Hepatocyte (in vitro differentiated cells): Measurements from ENCODE around the gene RUNX1. TPM values are rescaled to one million over a fixed set of nuclear protein-coding genes. Genes with fewer than 3 reads are reported as not detected.

Experiments
- DNase-seq: peaks from one replicate; pipeline ENCODE4 v3.0.0-alpha.2; 2016; ENCODE audit warnings: low spot score
- H2AFZ ChIP-seq: fragments of 200-600 bp; sonication (generic); 2 replicates; pipeline ENCODE4 v1.6.0; 2016; ENCODE audit warnings: antibody characterized with exemption, mild to moderate bottlenecking
- H3K27ac ChIP-seq: fragments of 200-600 bp; sonication (generic); 2 replicates; pipeline ENCODE4 v1.5.1; 2016; ENCODE audit warnings: mild to moderate bottlenecking
- H3K27me3 ChIP-seq: fragments of 200-600 bp; sonication (generic); 2 replicates; pipeline ENCODE4 v1.6.1; 2016
- H3K36me3 ChIP-seq: fragments of 200-600 bp; sonication (generic); replicated peaks from 2 replicates; pipeline ENCODE4 v1.5.1; 2016; ENCODE audit warnings: low read depth; ENCODE audit not compliant: insufficient read depth
- H3K4me1 ChIP-seq: fragments of 200-600 bp; sonication (generic); 2 replicates; pipeline ENCODE4 v1.5.1; 2016; ENCODE audit warnings: mild to moderate bottlenecking, moderate library complexity; ENCODE audit not compliant: insufficient read depth
- H3K4me2 ChIP-seq: fragments of 200-600 bp; sonication (generic); 2 replicates; pipeline ENCODE4 v1.6.0; 2016
- H3K4me3 ChIP-seq: fragments of 200-600 bp; sonication (generic); 2 replicates; pipeline ENCODE4 v1.5.1; 2016; ENCODE audit warnings: mild to moderate bottlenecking
- H3K79me2 ChIP-seq: fragments of 200-600 bp; sonication (generic); 2 replicates; pipeline ENCODE4 v1.6.0; 2017; ENCODE audit warnings: mild to moderate bottlenecking
- H3K9me2 ChIP-seq: fragments of 200-600 bp; sonication (generic); replicated peaks from 2 replicates; pipeline ENCODE4 v1.6.0; 2017; ENCODE audit warnings: mild to moderate bottlenecking; ENCODE audit not compliant: insufficient read depth
- H3K9me3 ChIP-seq: fragments of 200-600 bp; sonication (generic); 2 replicates; pipeline ENCODE4 v1.5.1; 2016; ENCODE audit warnings: low read depth, mild to moderate bottlenecking
- H4K20me1 ChIP-seq: fragments of 200-600 bp; sonication (generic); 2 replicates; pipeline ENCODE4 v1.6.0; 2016; ENCODE audit warnings: mild to moderate bottlenecking; ENCODE audit not compliant: insufficient read depth, poor library complexity, severe bottlenecking
- EZH2 ChIP-seq: fragments of 200-600 bp; sonication (generic); IDR thresholded peaks from 2 replicates; pipeline ENCODE4 v1.6.1; 2016; ENCODE audit warnings: antibody characterized with exemption, mild to moderate bottlenecking, borderline replicate concordance
- EZH2phosphoT487 ChIP-seq: fragments of 200-600 bp; sonication (generic); IDR thresholded peaks from one replicate; pipeline ENCODE4 v1.6.1; 2018; ENCODE audit warnings: antibody characterized with exemption, mild to moderate bottlenecking, low read depth, moderate library complexity; ENCODE audit not compliant: unreplicated experiment, severe bottlenecking
- WGBS: methylation state at CpG from one replicate; pipeline ENCODE4 v1.1.6; 2016; ENCODE audit warnings: low lambda C conversion rate; ENCODE audit errors: missing lambda C conversion rate; 5-methylcytosine and 5-hydroxymethylcytosine counted together
- polyA plus RNA-seq: library from polyadenylated mRNA; unstranded; fragments of >200 nt; fragmentation: Nextera tagmentation; extraction: Ambion mirVana; gene quantifications from 2 replicates; pipeline ENCODE4 v1.2.1, GENCODE V29; 2016
- total RNA-seq: library from RNA; depleted of rRNA; stranded (reverse); fragments of >200 nt; gene quantifications from 2 replicates; pipeline ENCODE4 v1.2.3, GENCODE V29; 2014
- TF ChIP-seq, protein P1 (sequence below): fragments of 200-600 bp; sonication (generic); IDR thresholded peaks from 2 replicates; pipeline ENCODE4 v1.5.1; 2016; ENCODE audit warnings: antibody characterized with exemption, mild to moderate bottlenecking; ENCODE audit not compliant: poor library complexity

Gene RUNX1
- total and polyA plus RNA-seq, 2 experiments from 2014 or later: 8.5 to 10.9 TPM

DNA sequence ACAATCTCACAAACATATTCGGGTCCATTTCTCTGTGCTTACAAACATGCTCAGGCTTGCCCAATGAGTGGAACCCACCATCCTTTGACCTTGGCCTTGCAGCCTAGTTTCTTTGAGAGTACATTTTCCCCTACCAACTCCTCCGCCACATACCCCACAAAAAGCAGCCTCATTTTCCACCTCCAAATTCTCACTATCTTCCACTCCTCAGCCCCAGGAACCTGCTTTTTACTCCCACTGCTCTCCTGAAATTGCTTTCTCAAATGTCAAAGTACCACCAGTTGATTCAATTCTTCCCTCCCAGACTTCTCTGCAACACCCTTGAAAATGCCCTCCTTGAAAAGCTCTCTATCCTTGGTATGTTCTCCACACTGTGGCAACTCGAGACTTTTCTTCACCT, 103.8 kb downstream of the RUNX1 start:
- no peaks in the 10 kb centered on the region for H4K20me1 ChIP-seq
- 95% methylated on average over 3 of the region's 3 CpGs for WGBS
- H3K4me3 ChIP-seq: no peak overlapping the region
- no peaks in the 10 kb centered on the region for H3K79me2 ChIP-seq
- TF ChIP-seq EZH2 (no peak), EZH2phosphoT487 (no peak)
- TF ChIP-seq, protein P1, sequence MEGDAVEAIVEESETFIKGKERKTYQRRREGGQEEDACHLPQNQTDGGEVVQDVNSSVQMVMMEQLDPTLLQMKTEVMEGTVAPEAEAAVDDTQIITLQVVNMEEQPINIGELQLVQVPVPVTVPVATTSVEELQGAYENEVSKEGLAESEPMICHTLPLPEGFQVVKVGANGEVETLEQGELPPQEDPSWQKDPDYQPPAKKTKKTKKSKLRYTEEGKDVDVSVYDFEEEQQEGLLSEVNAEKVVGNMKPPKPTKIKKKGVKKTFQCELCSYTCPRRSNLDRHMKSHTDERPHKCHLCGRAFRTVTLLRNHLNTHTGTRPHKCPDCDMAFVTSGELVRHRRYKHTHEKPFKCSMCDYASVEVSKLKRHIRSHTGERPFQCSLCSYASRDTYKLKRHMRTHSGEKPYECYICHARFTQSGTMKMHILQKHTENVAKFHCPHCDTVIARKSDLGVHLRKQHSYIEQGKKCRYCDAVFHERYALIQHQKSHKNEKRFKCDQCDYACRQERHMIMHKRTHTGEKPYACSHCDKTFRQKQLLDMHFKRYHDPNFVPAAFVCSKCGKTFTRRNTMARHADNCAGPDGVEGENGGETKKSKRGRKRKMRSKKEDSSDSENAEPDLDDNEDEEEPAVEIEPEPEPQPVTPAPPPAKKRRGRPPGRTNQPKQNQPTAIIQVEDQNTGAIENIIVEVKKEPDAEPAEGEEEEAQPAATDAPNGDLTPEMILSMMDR: no peak
- no peaks in the 10 kb centered on the region for H3K9me2 ChIP-seq
- no peak for DNase-seq
- no peak overlapping the region for H3K27ac ChIP-seq
- no peaks in the 10 kb centered on the region for H3K4me1 ChIP-seq
- H3K9me3 ChIP-seq: no peaks in the 10 kb centered on the region
- H2AFZ ChIP-seq: no peak overlapping the region
- H3K27me3 ChIP-seq: no peaks in the 10 kb centered on the region
- no peaks in the 10 kb centered on the region for H3K36me3 ChIP-seq
- no peak overlapping the region for H3K4me2 ChIP-seq

DNA sequence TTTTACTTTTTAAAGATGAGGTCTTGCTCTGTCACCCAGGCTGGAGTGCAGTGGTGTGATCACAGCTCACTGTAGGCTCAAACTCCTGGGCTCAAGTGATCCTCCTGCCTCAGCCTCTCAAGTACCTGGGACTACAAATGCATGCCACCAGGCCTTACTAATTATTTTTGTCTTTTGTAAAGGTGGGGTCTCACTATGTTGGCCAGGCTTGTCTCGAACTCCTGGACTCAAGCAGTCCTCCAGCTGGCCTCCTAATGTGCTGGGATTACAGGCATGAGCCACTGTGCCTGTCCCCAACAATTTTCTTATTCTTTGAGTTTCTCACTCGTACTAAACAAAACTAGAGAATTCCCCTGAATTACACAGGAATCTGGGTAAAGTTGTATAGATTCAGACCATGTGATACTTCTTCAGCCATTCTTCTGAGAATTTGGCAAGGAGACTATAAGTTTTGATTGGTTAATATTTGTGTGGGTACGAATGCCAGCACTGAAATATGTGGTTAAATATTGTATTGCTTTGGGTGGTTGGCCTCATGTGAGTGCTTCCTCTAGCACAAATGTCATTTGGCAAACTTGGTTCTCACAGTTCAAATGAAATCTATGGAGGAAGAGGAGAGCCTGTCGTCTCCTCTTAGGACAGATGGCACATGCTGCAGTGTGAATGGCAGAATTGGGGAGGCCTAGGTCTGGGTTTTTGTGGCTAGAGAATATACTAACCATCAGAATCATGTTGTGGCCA, 104.9 kb downstream of the RUNX1 start:
- Histone ChIP-seq H3K36me3 (no peaks in the 10 kb centered on the region), H3K4me2 (no peak overlapping the region), H2AFZ (no peak overlapping the region), H3K27ac (no peak overlapping the region), H4K20me1 (no peaks in the 10 kb centered on the region), H3K4me3 (no peak overlapping the region), H3K9me3 (no peaks in the 10 kb centered on the region), H3K27me3 (no peaks in the 10 kb centered on the region), H3K4me1 (no peaks in the 10 kb centered on the region), H3K9me2 (no peaks in the 10 kb centered on the region), H3K79me2 (no peaks in the 10 kb centered on the region)
- WGBS: 96% methylated on average over 4 of the region's 4 CpGs
- DNase-seq: no peak
- TF ChIP-seq EZH2phosphoT487: no peak
- TF ChIP-seq EZH2: no peak

DNA sequence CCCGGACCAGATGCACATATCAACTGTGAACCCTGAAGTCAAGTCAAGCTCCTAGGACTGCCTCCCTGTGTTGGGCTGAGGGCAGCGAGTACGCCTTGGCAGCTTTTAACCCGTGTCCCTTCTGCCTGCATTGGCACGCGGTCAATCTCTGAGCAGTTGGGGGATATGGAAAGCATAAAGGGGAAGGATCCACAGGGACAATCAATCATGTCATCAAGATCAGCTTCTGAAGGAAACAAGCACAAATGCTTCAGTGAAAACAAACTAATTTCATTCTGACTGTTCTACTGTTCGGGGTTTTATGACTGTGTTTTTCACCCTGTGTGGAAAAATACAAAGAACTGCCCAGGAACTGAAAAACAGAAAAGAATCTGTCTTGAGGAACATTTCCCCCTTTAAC, 106.2 kb downstream of the RUNX1 start:
- Histone ChIP-seq H3K27ac (no peak overlapping the region), H3K4me3 (no peak overlapping the region), H3K4me2 (no peak overlapping the region), H3K4me1 (peaks cover 4% of the 10 kb centered on the region), H3K9me3 (no peaks in the 10 kb centered on the region), H3K79me2 (no peaks in the 10 kb centered on the region), H2AFZ (no peak overlapping the region), H3K9me2 (no peaks in the 10 kb centered on the region), H4K20me1 (no peaks in the 10 kb centered on the region), H3K36me3 (no peaks in the 10 kb centered on the region), H3K27me3 (no peaks in the 10 kb centered on the region)
- TF ChIP-seq EZH2: no peak
- TF ChIP-seq, protein P1: no peak
- no peak for DNase-seq
- 97% methylated on average over 7 of the region's 7 CpGs for WGBS

DNA sequence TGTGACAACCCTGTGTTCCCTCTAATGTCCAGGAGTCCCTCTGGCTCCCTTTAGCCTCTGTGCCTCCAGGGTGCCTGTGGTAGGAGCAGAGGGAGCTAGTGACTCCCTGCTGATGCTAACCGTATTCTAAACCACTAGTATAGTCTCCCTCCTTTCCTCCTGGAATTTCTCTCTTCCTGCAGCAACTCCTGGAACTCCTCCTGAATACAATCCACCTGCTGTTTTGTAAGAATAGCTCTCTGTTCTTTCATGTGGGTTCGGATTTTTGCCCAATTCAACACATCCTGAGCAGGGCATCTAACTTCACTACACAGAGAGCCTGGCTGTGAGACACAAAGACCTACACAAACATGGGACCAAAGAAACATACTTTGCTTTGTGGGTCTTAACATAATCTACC, 107.9 kb downstream of the RUNX1 start:
- Histone ChIP-seq H3K9me2 (no peaks in the 10 kb centered on the region), H3K79me2 (no peaks in the 10 kb centered on the region), H4K20me1 (no peaks in the 10 kb centered on the region), H3K27ac (no peak overlapping the region), H2AFZ (no peak overlapping the region), H3K9me3 (no peaks in the 10 kb centered on the region), H3K4me1 (peaks cover 12% of the 10 kb centered on the region), H3K4me2 (no peak overlapping the region), H3K4me3 (no peak overlapping the region), H3K36me3 (no peaks in the 10 kb centered on the region), H3K27me3 (no peaks in the 10 kb centered on the region)
- WGBS: 71% methylated on average over 2 of the region's 2 CpGs
- TF ChIP-seq EZH2 (no peak), EZH2phosphoT487 (no peak)
- TF ChIP-seq, protein P1: no peak
- no peak for DNase-seq
